Right atrium auricular region (tissue), 2 donors: ENCODE measurements around the gene KDM4D. TPM values are rescaled to one million over a fixed set of nuclear protein-coding genes. Genes with fewer than 3 reads are reported as not detected.

Experiments used
- DNase-seq: peaks from one replicate; pipeline ENCODE4 v3.0.0-alpha.2; 2019; ENCODE audit warnings: low spot score
- H3K27ac ChIP-seq, 2 donors: fragments of 200-600 bp; sonication (generic); 1 replicate in 1 of 2; 2 replicates in 1 of 2; pipeline ENCODE4 v1.5.1; 2016 to 2019
- H3K27me3 ChIP-seq, 2 donors: fragments of 200-600 bp; sonication (generic); one replicate each; pipeline versions ENCODE4 v1.5.1 to v1.6.0; 2017 to 2019
- H3K36me3 ChIP-seq: fragments of 200-600 bp; sonication (generic); one replicate; pipeline ENCODE4 v1.5.1; 2016
- H3K4me1 ChIP-seq, 2 donors: fragments of 200-600 bp; sonication (generic); one replicate each; pipeline versions ENCODE4 v1.5.1 to v1.6.0; 2017 to 2019
- H3K4me3 ChIP-seq, 2 donors: fragments of 200-600 bp; sonication (generic); 1 replicate in 1 of 2; 2 replicates in 1 of 2; pipeline ENCODE4 v1.5.1; 2017 to 2019; ENCODE audit warnings: mild to moderate bottlenecking in 1 of 2, moderate library complexity in 1 of 2
- H3K9me3 ChIP-seq, 2 donors: fragments of 200-600 bp; sonication (generic); one replicate each; pipeline ENCODE4 v1.5.1; 2019
- total RNA-seq, 2 donors: library from RNA; depleted of rRNA; stranded (reverse); fragments of >200 nt; gene quantifications; one replicate each; pipeline ENCODE4 v1.1.0, GENCODE V29; 2016
- TF ChIP-seq, protein P1 (sequence below), 2 donors: fragments of 200-600 bp; sonication (generic); IDR thresholded peaks; one replicate each; pipeline ENCODE4 v1.5.1; 2019; ENCODE audit warnings: antibody characterized with exemption in 2 of 2

The KDM4D gene
- total RNA-seq, 2 donors from 2014 or later = 0.90 to 1.1 TPM

DNA sequence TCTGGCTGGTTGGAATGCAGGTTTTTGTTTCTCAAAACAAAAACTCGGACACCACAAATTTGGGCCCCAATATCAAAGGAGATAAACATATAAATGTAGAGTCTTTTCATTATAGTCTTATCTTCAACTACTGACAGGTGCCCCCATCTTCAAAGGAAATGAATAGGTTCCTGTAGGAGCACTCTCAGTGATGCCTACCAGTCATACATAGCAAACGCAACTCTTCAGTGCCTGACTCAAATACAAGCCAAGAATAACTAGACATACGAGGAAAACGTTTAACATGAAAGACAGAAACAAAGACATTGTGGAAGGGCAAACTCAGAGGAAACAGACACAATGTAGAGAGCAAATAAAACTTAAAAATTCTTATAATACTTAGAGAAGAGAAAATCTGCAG lies 13.9 kb downstream of the KDM4D start:
- TF ChIP-seq, protein P1, sequence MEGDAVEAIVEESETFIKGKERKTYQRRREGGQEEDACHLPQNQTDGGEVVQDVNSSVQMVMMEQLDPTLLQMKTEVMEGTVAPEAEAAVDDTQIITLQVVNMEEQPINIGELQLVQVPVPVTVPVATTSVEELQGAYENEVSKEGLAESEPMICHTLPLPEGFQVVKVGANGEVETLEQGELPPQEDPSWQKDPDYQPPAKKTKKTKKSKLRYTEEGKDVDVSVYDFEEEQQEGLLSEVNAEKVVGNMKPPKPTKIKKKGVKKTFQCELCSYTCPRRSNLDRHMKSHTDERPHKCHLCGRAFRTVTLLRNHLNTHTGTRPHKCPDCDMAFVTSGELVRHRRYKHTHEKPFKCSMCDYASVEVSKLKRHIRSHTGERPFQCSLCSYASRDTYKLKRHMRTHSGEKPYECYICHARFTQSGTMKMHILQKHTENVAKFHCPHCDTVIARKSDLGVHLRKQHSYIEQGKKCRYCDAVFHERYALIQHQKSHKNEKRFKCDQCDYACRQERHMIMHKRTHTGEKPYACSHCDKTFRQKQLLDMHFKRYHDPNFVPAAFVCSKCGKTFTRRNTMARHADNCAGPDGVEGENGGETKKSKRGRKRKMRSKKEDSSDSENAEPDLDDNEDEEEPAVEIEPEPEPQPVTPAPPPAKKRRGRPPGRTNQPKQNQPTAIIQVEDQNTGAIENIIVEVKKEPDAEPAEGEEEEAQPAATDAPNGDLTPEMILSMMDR (IDR thresholded peaks at IDR 0.05) = no peak

GRCh38 chr11:94988748-94989147 lies 15.2 kb downstream of the KDM4D start:
- no peak for DNase-seq
- Histone ChIP-seq H3K9me3 (no peaks in the 10 kb centered on the region), H3K4me3 (no peak overlapping the region), H3K4me1 (no peaks in the 10 kb centered on the region), H3K36me3 (no peaks in the 10 kb centered on the region), H3K27me3 (no peaks in the 10 kb centered on the region), H3K27ac (no peak overlapping the region)
- TF ChIP-seq, protein P1 (IDR thresholded peaks at IDR 0.05) = no peak

More for the DNA sequence above, 13.9 kb downstream of the KDM4D start:
- Histone ChIP-seq H3K4me1 (no peaks in the 10 kb centered on the region), H3K27ac (no peak overlapping the region), H3K4me3 (no peak overlapping the region), H3K9me3 (no peaks in the 10 kb centered on the region), H3K36me3 (no peaks in the 10 kb centered on the region), H3K27me3 (no peaks in the 10 kb centered on the region)
- DNase-seq = no peak

DNA sequence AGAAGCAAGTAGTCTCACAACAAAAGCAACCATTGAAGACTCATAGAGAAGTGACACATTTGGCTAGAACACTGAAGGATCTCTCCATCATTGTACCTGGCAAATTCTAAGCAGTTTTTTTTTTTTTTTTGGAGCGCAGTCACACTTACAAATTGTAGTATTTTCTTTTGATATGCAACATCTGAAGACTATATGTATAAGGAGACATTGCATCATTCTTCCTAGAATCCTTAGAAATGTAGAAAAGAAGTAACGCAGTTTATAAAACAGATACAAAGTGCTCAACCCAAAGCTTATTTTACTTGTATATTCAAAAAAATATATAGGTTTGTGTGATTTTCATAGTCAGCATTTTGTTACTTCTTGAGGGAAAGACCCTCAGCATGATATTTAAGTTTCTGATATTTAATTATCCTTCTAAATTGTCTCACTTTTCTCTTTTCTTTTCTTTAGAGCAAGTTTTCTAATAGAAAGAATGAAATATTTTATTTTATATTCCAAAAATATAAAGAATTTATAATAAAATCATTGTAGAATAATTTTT lies 20.0 kb downstream of the KDM4D start:
- no peak for DNase-seq
- Histone ChIP-seq H3K36me3 (no peaks in the 10 kb centered on the region), H3K27me3 (no peaks in the 10 kb centered on the region), H3K27ac (no peak overlapping the region), H3K4me3 (no peak overlapping the region), H3K9me3 (no peaks in the 10 kb centered on the region), H3K4me1 (no peaks in the 10 kb centered on the region)
- TF ChIP-seq, protein P1 (IDR thresholded peaks at IDR 0.05) = no peak

DNA sequence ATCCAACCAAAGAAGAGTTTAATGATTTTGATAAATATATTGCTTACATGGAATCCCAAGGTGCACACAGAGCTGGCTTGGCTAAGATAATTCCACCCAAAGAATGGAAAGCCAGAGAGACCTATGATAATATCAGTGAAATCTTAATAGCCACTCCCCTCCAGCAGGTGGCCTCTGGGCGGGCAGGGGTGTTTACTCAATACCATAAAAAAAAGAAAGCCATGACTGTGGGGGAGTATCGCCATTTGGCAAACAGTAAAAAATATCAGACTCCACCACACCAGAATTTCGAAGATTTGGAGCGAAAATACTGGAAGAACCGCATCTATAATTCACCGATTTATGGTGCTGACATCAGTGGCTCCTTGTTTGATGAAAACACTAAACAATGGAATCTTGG lies 23.9 kb downstream of the KDM4D start:
- H3K27ac ChIP-seq = no peak overlapping the region
- no peaks in the 10 kb centered on the region for H3K36me3 ChIP-seq
- no peaks in the 10 kb centered on the region for H3K27me3 ChIP-seq
- TF ChIP-seq, protein P1 (IDR thresholded peaks at IDR 0.05) = no peak
- no peak overlapping the region for H3K4me3 ChIP-seq
- H3K9me3 ChIP-seq = no peaks in the 10 kb centered on the region
- DNase-seq = no peak
- H3K4me1 ChIP-seq = no peaks in the 10 kb centered on the region

- H3K9me3 ChIP-seq = no peaks in the 10 kb centered on the region
- no peak overlapping the region for H3K4me3 ChIP-seq
- H3K27me3 ChIP-seq = no peaks in the 10 kb centered on the region
- DNase-seq = no peak
- TF ChIP-seq, protein P1 (IDR thresholded peaks at IDR 0.05) = no peak
- H3K36me3 ChIP-seq = no peaks in the 10 kb centered on the region
- no peak overlapping the region for H3K27ac ChIP-seq
- no peaks in the 10 kb centered on the region for H3K4me1 ChIP-seq
Observed at GRCh38 chr11:94998285-94998684, 24.8 kb downstream of the KDM4D start.

DNA sequence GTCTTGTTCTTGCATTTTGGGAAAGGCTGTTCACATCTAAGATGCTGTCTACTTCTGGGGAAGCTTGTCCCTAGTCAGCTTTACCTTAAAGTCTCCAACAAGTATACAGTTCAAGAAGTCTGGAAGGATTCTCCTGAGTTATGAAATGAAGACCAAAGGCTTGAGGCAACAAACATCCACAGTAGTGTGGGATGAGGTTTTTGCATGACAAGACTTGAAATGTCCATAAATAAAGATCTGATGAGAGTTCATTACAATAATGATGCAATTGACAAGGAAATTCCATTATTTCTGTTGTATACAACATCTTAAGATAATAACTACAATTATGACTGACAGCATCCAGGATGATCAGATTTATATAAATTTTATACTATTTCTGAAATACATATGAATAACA lies 30.2 kb downstream of the KDM4D start:
- DNase-seq = no peak
- TF ChIP-seq, protein P1 (IDR thresholded peaks at IDR 0.05) = no peak
- Histone ChIP-seq H3K27ac (no peak overlapping the region), H3K27me3 (no peaks in the 10 kb centered on the region), H3K9me3 (no peaks in the 10 kb centered on the region), H3K4me1 (no peaks in the 10 kb centered on the region), H3K36me3 (no peaks in the 10 kb centered on the region), H3K4me3 (no peak overlapping the region)
